ENCODE data around the gene FHIT.

DNA sequence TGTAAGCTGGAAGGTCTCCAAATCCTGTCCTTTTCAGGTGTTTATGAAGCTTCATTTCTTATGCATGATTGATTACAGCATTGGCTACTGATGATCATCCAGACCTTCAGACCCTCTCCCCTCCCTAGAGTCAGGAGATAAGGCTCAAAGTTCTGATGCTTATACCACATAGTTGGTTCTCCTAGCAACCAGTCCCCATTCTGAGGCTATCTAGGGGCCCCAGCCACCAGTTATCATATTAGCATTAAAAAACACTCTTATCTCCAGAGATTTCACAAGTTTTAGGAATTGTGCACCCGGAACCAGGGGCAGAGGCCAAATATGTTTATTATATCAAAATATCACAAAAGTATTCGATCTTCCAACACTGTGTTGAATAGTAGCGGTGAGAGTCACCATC, 953.1 kb downstream of the FHIT start:
- TF ChIP-seq, protein P1, sequence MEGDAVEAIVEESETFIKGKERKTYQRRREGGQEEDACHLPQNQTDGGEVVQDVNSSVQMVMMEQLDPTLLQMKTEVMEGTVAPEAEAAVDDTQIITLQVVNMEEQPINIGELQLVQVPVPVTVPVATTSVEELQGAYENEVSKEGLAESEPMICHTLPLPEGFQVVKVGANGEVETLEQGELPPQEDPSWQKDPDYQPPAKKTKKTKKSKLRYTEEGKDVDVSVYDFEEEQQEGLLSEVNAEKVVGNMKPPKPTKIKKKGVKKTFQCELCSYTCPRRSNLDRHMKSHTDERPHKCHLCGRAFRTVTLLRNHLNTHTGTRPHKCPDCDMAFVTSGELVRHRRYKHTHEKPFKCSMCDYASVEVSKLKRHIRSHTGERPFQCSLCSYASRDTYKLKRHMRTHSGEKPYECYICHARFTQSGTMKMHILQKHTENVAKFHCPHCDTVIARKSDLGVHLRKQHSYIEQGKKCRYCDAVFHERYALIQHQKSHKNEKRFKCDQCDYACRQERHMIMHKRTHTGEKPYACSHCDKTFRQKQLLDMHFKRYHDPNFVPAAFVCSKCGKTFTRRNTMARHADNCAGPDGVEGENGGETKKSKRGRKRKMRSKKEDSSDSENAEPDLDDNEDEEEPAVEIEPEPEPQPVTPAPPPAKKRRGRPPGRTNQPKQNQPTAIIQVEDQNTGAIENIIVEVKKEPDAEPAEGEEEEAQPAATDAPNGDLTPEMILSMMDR (IDR thresholded peaks at IDR 0.05), result no peak
- TF ChIP-seq EP300 (IDR thresholded peaks at IDR 0.05) (no peak), POLR2A (IDR thresholded peaks at IDR 0.05; ENCODE audit: low read depth) (no peak)

All from esophagus muscularis mucosa (tissue), 4 donors.